Hematopoietic multipotent progenitor cell (in vitro differentiated cells): ENCODE results near the gene ESAM. TPM values are rescaled to one million over a fixed set of nuclear protein-coding genes. Genes with fewer than 3 reads are reported as not detected.
"Not testable (repeated sequence)": the region's sequence is repeated elsewhere in the genome, so short reads cannot be mapped to it uniquely, and the experiment has no call there.

ENCODE experiments used
- DNase-seq, 3 donors: peaks; one replicate each; pipeline ENCODE4 v3.0.0-alpha.2; 2011 to 2015; ENCODE audit warnings: low read depth in 2 of 3, low spot score in 2 of 3
- total RNA-seq: library from RNA; depleted of rRNA; stranded (reverse); fragments of >200 nt; gene quantifications from one replicate; pipeline ENCODE4 v1.2.3, GENCODE V29; 2012

Gene ESAM
- total RNA-seq, 1 donor, result 5.4 TPM

DNA sequence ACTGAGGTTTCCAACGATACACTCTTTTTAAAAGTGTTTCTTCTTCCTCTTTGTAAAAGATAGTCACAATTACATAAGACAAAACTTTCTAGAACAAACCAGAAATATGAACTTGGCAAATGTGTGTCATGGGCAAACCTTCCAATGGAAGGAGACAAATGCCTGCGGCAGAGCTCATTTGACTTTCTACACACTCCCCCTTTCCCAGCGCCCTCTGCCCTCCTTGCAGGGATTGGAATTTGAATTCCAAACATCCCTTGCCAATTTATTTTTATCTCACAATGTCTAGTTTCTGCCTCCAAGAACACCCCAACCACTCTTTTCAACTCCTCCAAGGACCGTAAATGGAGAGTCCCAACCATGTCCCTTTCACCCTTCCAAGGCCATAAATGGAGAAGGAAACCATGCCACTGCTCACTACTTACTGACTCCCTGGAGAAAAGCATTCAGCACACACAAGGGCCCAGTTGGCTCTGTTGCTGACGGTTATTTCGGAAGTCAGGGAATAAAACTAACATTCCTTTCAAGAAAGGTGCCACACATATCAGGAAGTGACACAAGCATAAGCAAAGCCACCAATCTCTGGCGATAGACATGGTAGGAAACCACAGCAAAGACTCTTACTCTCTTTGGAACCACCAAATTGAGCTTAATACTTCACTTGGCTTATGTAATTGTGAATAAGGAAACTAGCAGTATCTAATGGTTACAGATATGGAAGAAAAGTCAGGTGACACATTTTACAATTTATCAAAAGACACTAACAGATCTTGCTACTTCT is 15.0 kb upstream of the ESAM start:
- DNase-seq, result peak in 1 of 3 donors; percentile 31

- DNase-seq, result not testable (repeated sequence)
These were observed 8.9 kb upstream of the ESAM start for GRCh38 chr11:124770959-124771358.

GRCh38 chr11:124769806-124770774 is 8.0 kb upstream of the ESAM start:
- DNase-seq, result no peak

GRCh38 chr11:124768914-124769313 is 6.8 kb upstream of the ESAM start:
- no peak for DNase-seq

GRCh38 chr11:124766156-124766555 is 4.1 kb upstream of the ESAM start:
- DNase-seq, result no peak

GRCh38 chr11:124763156-124763947 is 1.3 kb upstream of the ESAM start:
- peak in 2 of 3 donors; percentile 82 for DNase-seq

DNA sequence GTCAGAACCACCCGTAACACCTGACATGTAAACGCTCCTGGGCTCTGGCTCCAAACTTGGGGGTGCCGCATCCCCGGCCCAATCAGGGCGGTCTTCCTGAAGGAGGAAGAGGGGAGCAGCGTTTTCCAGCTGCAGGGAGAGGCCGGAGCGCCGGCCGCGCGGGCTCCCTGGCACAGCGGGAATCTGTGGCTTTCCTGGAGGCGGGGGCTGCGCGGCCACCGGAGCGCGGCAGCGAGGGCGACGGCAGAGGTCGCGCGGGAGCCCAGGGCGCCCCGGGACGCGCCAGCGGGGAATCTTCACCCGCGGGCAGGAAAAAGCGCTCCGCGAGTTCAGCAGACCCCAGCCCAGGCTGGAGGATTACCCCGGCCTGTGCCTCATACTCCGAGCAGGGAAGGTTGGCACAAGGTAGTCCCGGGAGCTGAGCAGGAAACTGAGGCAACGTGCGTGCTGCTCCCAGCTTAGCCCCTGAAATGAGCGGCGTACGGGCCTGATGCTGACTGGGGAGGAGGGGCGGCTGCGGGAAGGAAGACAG is 600 bp upstream of the ESAM start:
- DNase-seq, result no peak

DNA sequence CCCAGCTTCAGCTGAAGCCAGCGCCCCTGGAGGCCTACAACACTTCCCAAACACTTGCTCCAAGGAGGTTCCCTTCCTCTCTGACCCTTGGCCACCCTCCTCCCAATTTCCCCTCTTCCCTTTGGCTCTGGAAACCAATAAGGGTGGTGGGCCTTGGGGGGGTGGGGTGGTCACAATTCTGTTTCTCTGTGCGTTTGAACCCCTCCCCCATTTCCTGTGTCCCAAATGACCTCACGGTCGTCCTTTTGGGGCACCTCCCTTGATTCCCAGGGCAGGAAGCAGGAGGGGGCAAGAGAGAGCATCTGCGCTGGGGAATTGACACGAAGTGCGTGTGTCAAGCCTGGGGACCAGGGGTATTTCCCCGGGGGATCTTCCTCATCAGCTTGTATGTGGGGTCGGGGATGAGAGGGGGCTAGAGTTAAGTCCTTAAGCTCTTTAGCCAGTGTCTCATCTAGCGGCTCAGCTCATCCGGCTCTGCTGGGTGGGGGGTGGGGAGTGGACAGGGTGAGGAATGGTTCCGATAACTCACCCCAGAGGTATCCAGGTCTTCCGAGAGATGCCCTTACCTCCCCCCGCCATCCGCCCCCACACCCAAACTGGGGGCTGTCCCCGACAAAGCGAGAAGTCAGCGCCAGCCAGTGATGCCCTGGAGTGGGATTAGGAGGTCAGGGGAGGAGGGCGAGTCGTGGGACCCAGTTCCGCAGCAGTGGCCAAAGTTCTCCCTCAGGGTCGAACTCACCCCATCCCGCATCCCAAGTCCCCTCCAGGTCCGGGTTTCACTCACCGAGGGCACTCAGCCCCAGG is 587 bp downstream of the ESAM start:
- DNase-seq, result no peak

GRCh38 chr11:124760806-124761205 is 1.3 kb downstream of the ESAM start:
- DNase-seq, result no peak

DNA sequence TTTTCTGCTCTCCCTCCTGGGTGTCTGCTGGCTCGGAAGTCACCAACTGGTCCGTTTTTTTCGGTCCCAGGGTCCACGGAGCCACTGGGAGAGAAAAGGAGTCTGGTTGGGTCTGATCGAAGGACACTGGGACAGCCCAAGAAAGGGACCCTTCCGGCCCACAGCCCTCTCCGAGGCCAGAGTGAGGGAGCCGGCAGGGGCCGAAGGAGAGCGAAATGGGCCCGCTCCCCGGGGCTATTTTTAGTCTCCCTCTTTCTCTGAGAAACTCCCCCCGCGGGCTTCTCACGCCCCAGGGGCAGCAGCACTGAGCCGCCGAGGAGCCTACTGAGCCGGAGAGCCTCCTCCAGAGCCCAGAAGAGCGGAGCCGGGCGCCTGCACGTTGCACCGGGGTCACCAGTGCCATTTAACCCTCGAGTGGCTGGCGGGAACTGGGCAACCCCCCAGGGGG is 1.9 kb downstream of the ESAM start:
- peak in 1 of 3 donors; percentile 39 for DNase-seq

DNA sequence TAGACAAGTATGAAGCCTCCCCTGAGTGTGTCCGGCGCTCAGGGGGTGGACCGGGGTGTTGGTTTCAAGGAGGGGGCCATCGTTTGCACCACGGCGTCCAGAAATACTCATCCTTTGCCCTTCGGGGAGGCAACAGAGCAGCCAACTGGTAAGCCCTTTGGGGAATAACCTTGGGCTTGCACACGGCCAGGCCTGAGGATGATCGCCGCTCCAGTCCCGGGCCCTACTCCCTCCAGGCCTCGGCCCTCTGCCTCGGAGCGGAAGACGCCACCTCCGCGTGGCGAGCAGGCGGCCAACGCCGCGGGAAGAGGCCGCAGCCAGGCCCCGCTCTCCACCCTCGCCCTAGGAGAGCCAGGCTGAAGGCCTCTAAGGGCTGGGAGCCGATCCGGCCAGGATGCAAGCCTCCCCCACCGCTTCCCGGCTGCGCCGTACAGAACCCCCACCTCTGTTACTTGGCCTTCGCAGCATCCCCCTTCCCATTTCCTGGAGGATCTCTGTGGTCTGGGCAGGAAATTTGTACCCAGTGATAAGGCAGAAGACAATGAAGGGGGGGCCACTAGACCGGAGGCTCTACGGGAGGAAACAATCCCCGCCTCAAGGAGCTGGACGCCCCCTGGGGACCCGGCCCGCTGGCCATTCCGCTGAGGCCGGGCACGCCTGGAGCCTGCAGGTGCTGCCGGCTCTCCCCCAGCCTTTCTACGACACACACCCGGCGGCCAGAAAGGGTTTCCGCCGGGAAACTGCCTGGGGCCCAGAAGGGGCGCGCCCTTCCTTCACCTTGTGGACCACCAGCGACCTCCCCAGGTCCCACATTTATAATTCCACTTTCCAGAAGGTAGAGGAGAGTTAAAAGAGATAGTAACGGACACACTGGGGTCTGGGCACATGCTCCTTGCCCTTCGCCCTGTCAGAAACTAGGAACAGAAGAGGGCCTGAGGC is 2.6 kb downstream of the ESAM start:
- DNase-seq, result peak in 2 of 3 donors; percentile 31 to 51

DNA sequence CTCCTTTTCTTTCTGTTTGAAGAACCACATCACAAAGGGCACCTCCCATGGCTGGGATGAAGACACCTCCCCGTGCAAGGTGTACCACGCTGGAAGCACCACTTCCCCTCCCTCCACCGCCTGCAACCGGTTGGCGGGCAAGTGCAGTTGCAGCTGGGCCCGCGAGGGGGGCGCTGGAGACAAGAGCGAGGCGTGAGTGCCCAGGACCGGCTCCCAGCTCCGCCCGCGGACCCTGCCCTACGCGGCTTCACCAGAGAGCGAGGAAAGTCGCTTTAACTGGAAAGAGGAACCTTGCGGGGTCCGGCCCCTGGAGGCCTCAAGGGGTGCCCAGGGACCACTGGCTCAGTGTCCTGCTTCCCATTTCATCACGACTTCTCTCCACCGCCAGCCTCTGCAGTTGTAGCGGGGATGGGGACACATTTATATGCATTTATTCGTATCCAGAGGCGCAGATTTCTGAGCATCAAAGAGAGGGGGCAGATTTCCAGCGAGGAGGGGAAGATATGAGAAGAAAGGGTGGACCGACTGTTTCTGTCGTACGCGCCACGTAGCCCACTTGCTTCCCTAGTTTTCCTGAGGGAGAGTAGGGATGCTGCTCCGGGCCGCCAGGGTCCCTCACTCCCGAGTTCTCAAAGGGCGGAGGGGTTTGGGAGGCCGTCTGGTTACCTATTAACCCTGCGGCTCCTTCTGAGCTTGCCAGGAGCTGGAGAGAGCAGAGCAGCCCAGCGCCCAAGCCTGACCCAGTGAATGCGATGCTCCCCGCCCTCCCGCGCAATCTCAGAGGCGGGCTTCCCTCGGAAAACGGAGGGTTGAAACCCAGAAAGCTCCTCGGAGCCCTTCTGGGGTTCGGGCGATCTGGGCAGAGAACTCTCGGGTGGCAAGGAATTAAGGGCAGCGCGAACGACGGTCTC is 3.5 kb downstream of the ESAM start:
- peak in 2 of 3 donors; percentile 86 to 91 for DNase-seq

GRCh38 chr11:124757320-124757719 is 4.8 kb downstream of the ESAM start:
- no peak for DNase-seq

DNA sequence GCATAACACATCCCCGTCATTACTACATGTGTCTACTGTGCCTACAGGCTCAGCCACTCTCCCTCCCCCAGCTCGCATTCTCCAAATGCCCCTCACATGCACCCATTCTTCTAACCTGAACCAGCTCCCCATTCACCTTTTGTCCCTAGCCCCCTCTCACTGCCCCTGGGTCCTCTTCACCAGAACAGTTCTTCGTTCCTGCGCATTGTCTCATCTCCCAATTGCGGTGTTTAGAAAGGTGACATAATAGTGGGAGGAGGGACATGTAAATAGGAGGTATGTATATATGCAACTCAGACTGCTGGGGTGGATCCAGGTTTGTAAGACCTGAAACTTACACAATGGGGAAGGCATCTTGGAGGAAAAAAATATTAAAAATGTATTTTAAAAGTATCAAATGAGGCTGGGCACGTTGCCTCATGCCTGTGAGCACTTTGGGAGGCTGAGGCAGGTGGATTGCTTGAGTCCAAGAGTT is 5.3 kb downstream of the ESAM start:
- DNase-seq, result no peak

DNA sequence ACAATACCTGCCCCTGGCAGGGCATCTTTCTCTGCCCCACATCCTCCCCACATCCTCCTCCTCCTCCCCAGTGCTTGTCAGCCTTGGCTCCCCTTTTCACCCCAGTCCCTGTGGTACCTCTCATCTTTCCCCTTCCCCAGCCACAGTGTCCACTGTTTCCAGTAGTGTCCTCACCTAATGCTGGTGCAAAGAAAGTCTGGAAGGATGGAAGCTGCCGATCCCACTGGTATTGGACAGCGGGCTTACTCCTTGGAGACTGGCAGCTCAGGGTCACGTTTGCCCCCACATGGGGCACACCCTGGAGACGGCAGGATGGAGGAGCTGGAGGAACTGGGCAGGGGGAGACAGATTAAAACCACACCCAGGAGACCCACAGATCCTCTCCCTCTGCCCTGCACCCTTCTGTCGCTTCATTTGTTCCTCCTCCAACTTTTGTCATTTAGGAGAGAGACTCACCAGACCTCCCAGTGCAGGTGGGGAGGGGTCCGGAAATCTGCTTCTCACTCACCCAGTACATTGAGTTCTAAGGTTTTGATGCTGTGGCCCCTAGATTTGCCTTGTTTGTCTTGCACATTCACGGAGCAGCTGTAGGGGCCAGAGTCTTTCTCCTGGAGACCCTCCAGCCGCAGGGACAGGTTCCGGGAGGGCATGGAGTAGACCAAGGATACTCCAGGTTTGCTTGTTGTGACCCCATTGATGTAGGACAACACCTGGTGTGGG is 5.9 kb downstream of the ESAM start:
- no peak for DNase-seq

DNA sequence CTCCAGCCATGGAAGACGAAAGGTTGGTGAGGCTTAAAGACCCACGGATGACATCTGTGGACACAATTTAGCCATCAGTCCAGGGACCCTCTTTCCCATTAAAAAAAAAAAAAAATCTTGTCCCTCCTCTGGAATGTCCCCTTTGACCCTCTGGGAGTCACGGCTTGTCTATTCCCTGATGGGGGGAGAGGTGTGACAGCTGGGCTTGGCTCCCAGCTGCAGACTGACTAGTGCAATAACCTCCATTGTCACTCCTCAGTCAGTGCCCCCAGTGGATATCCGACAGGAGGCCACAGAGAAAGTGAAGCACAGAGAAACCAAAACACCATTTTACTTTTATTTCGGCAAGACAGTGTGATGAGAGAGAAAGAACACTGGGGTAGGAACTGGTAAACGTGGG is 7.4 kb downstream of the ESAM start:
- no peak for DNase-seq

DNA sequence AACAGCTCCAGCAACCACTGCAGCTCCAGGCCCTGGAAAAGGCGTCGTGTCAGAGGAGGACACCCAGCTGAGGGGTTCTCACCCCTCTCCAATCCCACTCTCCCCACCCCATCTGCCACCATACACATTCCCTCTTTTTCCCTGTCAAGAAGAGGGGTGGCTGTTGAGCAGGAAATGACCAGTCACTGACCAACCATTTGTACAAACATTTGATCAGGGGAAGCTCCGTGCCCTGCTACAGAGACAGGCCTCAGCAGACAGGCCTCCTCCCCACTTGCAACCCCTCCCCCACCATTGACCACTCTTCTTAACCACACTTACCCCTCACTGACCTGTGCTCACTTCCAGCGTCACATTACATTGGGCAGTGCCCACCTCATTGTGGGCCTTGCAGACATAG is 7.8 kb downstream of the ESAM start:
- DNase-seq, result no peak
